HCT116 (cell line): ENCODE measurements around the gene ATF6B. TPM values are rescaled to one million over a fixed set of nuclear protein-coding genes. Genes with fewer than 3 reads are reported as not detected.

Source experiments
- ATAC-seq: fragments of 200-7000 bp; cut with Tn5 transposase; 2 replicates; pipeline ENCODE4 v1.9.1; 2020; ENCODE audit warnings: mild to moderate bottlenecking, moderate library complexity
- BruUV-seq: library from RNA; stranded (reverse); fragments of 400-500 nt; replicated peaks from 2 replicates; lab custom pipeline; 2021; lab: Mats Ljungman, UMichigan
- CTCF ChIA-PET: fragments of 300-600 bp; sonication (Branson Sonifier 250); formaldehyde crosslinking; loops from one replicate; lab custom pipeline; 2021; ENCODE audit warnings: antibody characterized with exemption; lab: Charles Lee
- POLR2A ChIA-PET: fragments of 300-600, 350-600 bp; sonication (Branson Sonifier 250); formaldehyde crosslinking; loops from one replicate; lab custom pipeline; 2021; ENCODE audit warnings: antibody characterized with exemption; lab: Charles Lee
- RAD21 ChIA-PET, 2 experiments: fragments of 300-600 bp; sonication (Branson Sonifier 250); formaldehyde crosslinking; loops; one replicate each; lab custom pipeline; 2023; ENCODE audit warnings: low total read pairs in 2 of 2; ENCODE audit not compliant: uncharacterized antibody in 2 of 2, unreplicated experiment in 2 of 2, low non-redundant PET in 1 of 2; lab: Charles Lee
- DNase-seq: peaks from one replicate; pipeline ENCODE4 v3.0.0-alpha.2; 2010; ENCODE audit warnings: low read depth, low spot score
- H2AFZ ChIP-seq: fragments of 200-600 bp; shearing (Covaris generic), sonication (generic); 2 replicates; pipeline ENCODE4 v1.6.1; 2017; ENCODE audit warnings: low read depth, mixed run types, mixed read lengths, antibody characterized with exemption, low read length; ENCODE audit not compliant: poor library complexity, severe bottlenecking
- H3K27ac ChIP-seq: 2 replicates; pipeline ENCODE4 v1.5.1; 2012; ENCODE audit warnings: low read depth, low read length
- H3K27me3 ChIP-seq: fragments of 200-600 bp; sonication (generic); 2 replicates; pipeline ENCODE4 v1.6.1; 2016; ENCODE audit warnings: mixed run types, low read length, mixed read lengths; ENCODE audit not compliant: insufficient read depth
- H3K36me3 ChIP-seq, 2 experiments: fragments of 200-500 bp in 1 of 2; fragments of 200-600 bp in 1 of 2; sonication (Bioruptor generic) in 1 of 2; sonication (generic) in 1 of 2; 2 replicates each; pipeline versions ENCODE4 v1.5.1 to v1.6.1; 2014 to 2016; ENCODE audit warnings: low read length in 2 of 2, inconsistent platforms in 1 of 2, mixed read lengths in 1 of 2, mixed run types in 1 of 2; ENCODE audit not compliant: insufficient read depth in 2 of 2, control insufficient read depth in 1 of 2
- H3K4me1 ChIP-seq, 2 experiments: fragments of 200-600 bp in 1 of 2; sonication (generic) in 1 of 2; 2 replicates each; pipeline versions ENCODE4 v1.5.1 to v1.6.1; 2012 to 2017; ENCODE audit warnings: low read length in 2 of 2, inconsistent platforms in 1 of 2, mild to moderate bottlenecking in 1 of 2, mixed read lengths in 1 of 2, mixed run types in 1 of 2, moderate library complexity in 1 of 2; ENCODE audit not compliant: insufficient read depth in 2 of 2, control insufficient read depth in 1 of 2
- H3K4me2 ChIP-seq: fragments of 200-600 bp; sonication (generic); 2 replicates; pipeline ENCODE4 v1.6.1; 2017; ENCODE audit warnings: mixed run types, low read length, mixed read lengths
- H3K4me3 ChIP-seq, 2 experiments: fragments of 200-600 bp in 1 of 2; sonication (generic) in 1 of 2; replicated peaks in 1 of 2; 2 replicates each; pipeline ENCODE4 v1.5.1; 2011 to 2016; ENCODE audit warnings: low read length in 2 of 2, control low read depth in 1 of 2, low read depth in 1 of 2, mild to moderate bottlenecking in 1 of 2, mixed read lengths in 1 of 2, mixed run types in 1 of 2
- H3K79me2 ChIP-seq: fragments of 200-600 bp; sonication (generic); 2 replicates; pipeline ENCODE4 v1.6.1; 2017; ENCODE audit warnings: mild to moderate bottlenecking, mixed run types, low read length, moderate library complexity, mixed read lengths; ENCODE audit not compliant: insufficient read depth
- H3K9ac ChIP-seq: fragments of 200-600 bp; sonication (generic); 2 replicates; pipeline ENCODE4 v1.6.1; 2016; ENCODE audit warnings: low read length, mixed read lengths
- H3K9me2 ChIP-seq: fragments of 200-600 bp; sonication (generic), shearing (Covaris generic); 2 replicates; pipeline ENCODE4 v1.6.1; 2017; ENCODE audit warnings: mixed run types, mild to moderate bottlenecking, moderate library complexity; ENCODE audit not compliant: insufficient read depth
- H3K9me3 ChIP-seq, 2 experiments: fragments of 200-500 bp in 1 of 2; fragments of 200-600 bp in 1 of 2; sonication (Bioruptor generic) in 1 of 2; sonication (generic) in 1 of 2; 2 replicates each; pipeline ENCODE4 v1.6.1; 2014 to 2017; ENCODE audit warnings: low read length in 2 of 2, mixed read lengths in 2 of 2, inconsistent platforms in 1 of 2, low read depth in 1 of 2, mild to moderate bottlenecking in 1 of 2, mixed run types in 1 of 2, moderate library complexity in 1 of 2; ENCODE audit not compliant: control insufficient read depth in 1 of 2, insufficient read depth in 1 of 2
- H4K20me1 ChIP-seq: fragments of 200-600 bp; sonication (generic), shearing (Covaris generic); 2 replicates; pipeline ENCODE4 v1.6.1; 2017; ENCODE audit warnings: mixed run types, mild to moderate bottlenecking, moderate library complexity; ENCODE audit not compliant: insufficient read depth
- CTCF ChIP-seq, 3 experiments: fragments of 200-600 bp in 1 of 3; sonication (generic) in 1 of 3; IDR thresholded peaks in 2 of 3; conservative IDR thresholded peaks in 1 of 3; 2 replicates each; pipeline ENCODE4 v1.5.1; 2012 to 2017; ENCODE audit warnings: low read depth in 2 of 3, low read length in 2 of 3, antibody characterized with exemption in 1 of 3, borderline replicate concordance in 1 of 3, control low read depth in 1 of 3, mild to moderate bottlenecking in 1 of 3, mixed read lengths in 1 of 3, mixed run types in 1 of 3, moderate library complexity in 1 of 3; ENCODE audit not compliant: insufficient read depth in 1 of 3
- ELF1 ChIP-seq: IDR thresholded peaks from 2 replicates; pipeline ENCODE4 v1.6.1; 2012; ENCODE audit warnings: low read depth, borderline replicate concordance
- EZH2phosphoT487 ChIP-seq: fragments of 200-600 bp; IDR thresholded peaks from 2 replicates; pipeline ENCODE4 v1.6.1; 2018; ENCODE audit warnings: antibody characterized with exemption, borderline replicate concordance
- FOSL1 ChIP-seq: IDR thresholded peaks from 2 replicates; pipeline ENCODE4 v1.6.1; 2012; ENCODE audit warnings: low read depth
- ZFX ChIP-seq: fragments of 450-650 bp; IDR thresholded peaks from 2 replicates; pipeline ENCODE4 v1.6.1; 2017
- intact Hi-C: fragments of 100-400 bp; cut with micrococcal nuclease; formaldehyde crosslinking; loops from 2 replicates; pipeline ENCODE4 v1.10.0; 2022
- total RNA-seq: library from RNA; stranded (reverse); gene quantifications from one replicate; pipeline ENCODE4 v1.2.1, GENCODE V29; 2021; ENCODE audit not compliant: unreplicated experiment

ATF6B gene
- total RNA-seq, 1 experiment from 2014 or later, result 63.9 TPM

GRCh38 chr6:32174416-32174815, 46.4 kb upstream of the ATF6B start:
- no peak for TF ChIP-seq FOSL1
- no peak for TF ChIP-seq ZFX
- no peak for TF ChIP-seq CTCF (IDR thresholded peaks at IDR 0.05 in 2 of 3, conservative IDR thresholded peaks at IDR 0.05 in 1 of 3; ENCODE audit: borderline replicate concordance in 1 of 3, insufficient read depth in 1 of 3, low read depth in 2 of 3, low read length in 2 of 3)
- no peak for TF ChIP-seq EZH2phosphoT487
- no TSS peak for BruUV-seq
- Histone ChIP-seq H3K27me3 (no peaks in the 10 kb centered on the region), H4K20me1 (no peaks in the 10 kb centered on the region), H3K36me3 (peaks cover 0 to 11% of the 10 kb centered on the region in 2 experiments; a peak in 3 of 4 replicates), H3K9me3 (no peaks in the 10 kb centered on the region), H3K9me2 (no peaks in the 10 kb centered on the region), H3K9ac (no peak overlapping the region), H3K4me1 (peaks cover 23 to 51% of the 10 kb centered on the region in 2 experiments), H3K79me2 (peaks cover 24% of the 10 kb centered on the region), H2AFZ (no peak overlapping the region), H3K4me3 (peak overlapping the region in 1 of 2 experiments; percentile 98; a peak in 1 of 4 replicates), H3K4me2 (peak overlapping the region; percentile 97), H3K27ac (no peak overlapping the region)
- RAD21 ChIA-PET, result no interaction called here
- CTCF ChIA-PET, result no interaction called here
- ATAC-seq (no peak), DNase-seq (no peak)
- POLR2A ChIA-PET, result no interaction called here
- intact Hi-C loops, result no loop called here

GRCh38 chr6:32173051-32173727, 45.1 kb upstream of the ATF6B start:
- H4K20me1 ChIP-seq, result no peaks in the 10 kb centered on the region
- peaks cover 20 to 42% of the 10 kb centered on the region in 2 experiments for H3K4me1 ChIP-seq
- H3K9me2 ChIP-seq, result no peaks in the 10 kb centered on the region
- peaks cover 17% of the 10 kb centered on the region for H3K79me2 ChIP-seq
- peak overlapping the region; percentile 36 for H3K4me2 ChIP-seq
- no peak for DNase-seq
- H3K9me3 ChIP-seq, result no peaks in the 10 kb centered on the region
- no peak for TF ChIP-seq ELF1
- TF ChIP-seq, all 23 proteins: peak for 0
- Histone ChIP-seq H3K4me3 (no peak overlapping the region), H3K27ac (no peak overlapping the region), H3K9ac (no peak overlapping the region), H3K27me3 (no peaks in the 10 kb centered on the region), H2AFZ (no peak overlapping the region), H3K36me3 (peaks cover 0 to 15% of the 10 kb centered on the region in 2 experiments; a peak in 3 of 4 replicates)
- intact Hi-C loops, result no loop called here
- ChIA-PET POLR2A (no interaction called here), CTCF (no interaction called here), RAD21 (no interaction called here)
- no TSS peak for BruUV-seq
- no peak for ATAC-seq
